Neural cell (in vitro differentiated cells): ENCODE measurements around the gene CTSZ.

Experiments
- CTCF ChIP-seq: fragments of 450-650 bp; IDR thresholded peaks from 2 replicates; pipeline ENCODE4 v1.5.1; 2014; ENCODE audit warnings: antibody characterized with exemption, mild to moderate bottlenecking, moderate library complexity; ENCODE audit not compliant: poor library complexity, severe bottlenecking
- TAF1 ChIP-seq: IDR thresholded peaks from 2 replicates; pipeline ENCODE4 v1.6.1; 2012; ENCODE audit warnings: low read depth

- TF ChIP-seq CTCF (no peak), TAF1 (no peak)
Observed at GRCh38 chr20:59013959-59014608, 7.0 kb upstream of the CTSZ start.
